GM23248 (cell line): ENCODE measurements around the gene ACAP2. TPM values are rescaled to one million over a fixed set of nuclear protein-coding genes. Genes with fewer than 3 reads are reported as not detected.
"Not testable (repeated sequence)": the region's sequence is repeated elsewhere in the genome, so short reads cannot be mapped to it uniquely, and the experiment has no call there.

ENCODE experiments used
- DNase-seq: peaks from one replicate; pipeline ENCODE4 v3.0.0-alpha.2; 2015
- H2AFZ ChIP-seq: fragments of 200-600 bp; sonication (generic); 2 replicates; pipeline ENCODE4 v1.6.1; 2016; ENCODE audit warnings: antibody characterized with exemption
- H3F3A ChIP-seq: fragments of 200-600 bp; sonication (generic); 2 replicates; pipeline ENCODE4 v1.6.1; 2016; ENCODE audit warnings: mild to moderate bottlenecking, antibody characterized with exemption, mixed run types; ENCODE audit not compliant: insufficient read depth
- H3K27ac ChIP-seq: fragments of 200-600 bp; sonication (generic); 2 replicates; pipeline ENCODE4 v1.5.1; 2016; ENCODE audit warnings: mild to moderate bottlenecking
- H3K27me3 ChIP-seq: fragments of 200-600 bp; sonication (generic); replicated peaks from 2 replicates; pipeline ENCODE4 v1.6.1; 2016; ENCODE audit warnings: mild to moderate bottlenecking; ENCODE audit not compliant: insufficient read depth
- H3K36me3 ChIP-seq: fragments of 200-600 bp; sonication (generic); 2 replicates; pipeline ENCODE4 v1.6.1; 2016; ENCODE audit warnings: low read depth, mild to moderate bottlenecking
- H3K4me1 ChIP-seq: fragments of 200-600 bp; sonication (generic); 2 replicates; pipeline ENCODE4 v1.6.1; 2016; ENCODE audit warnings: mild to moderate bottlenecking; ENCODE audit not compliant: insufficient read depth
- H3K4me2 ChIP-seq: fragments of 200-600 bp; sonication (generic); one replicate; pipeline ENCODE4 v1.6.1; 2016; ENCODE audit warnings: mild to moderate bottlenecking; ENCODE audit not compliant: unreplicated experiment
- H3K4me3 ChIP-seq: fragments of 200-600 bp; sonication (generic); 2 replicates; pipeline ENCODE4 v1.5.1; 2016; ENCODE audit warnings: mild to moderate bottlenecking
- H3K79me2 ChIP-seq: fragments of 200-600 bp; sonication (generic); 2 replicates; pipeline ENCODE4 v1.6.1; 2016; ENCODE audit warnings: mild to moderate bottlenecking; ENCODE audit not compliant: insufficient read depth
- H3K9ac ChIP-seq: fragments of 200-600 bp; sonication (generic); 2 replicates; pipeline ENCODE4 v1.6.1; 2016; ENCODE audit warnings: mild to moderate bottlenecking
- H3K9me2 ChIP-seq: fragments of 200-600 bp; sonication (generic); 2 replicates; pipeline ENCODE4 v1.6.1; 2016; ENCODE audit warnings: mixed run types, mild to moderate bottlenecking, moderate library complexity; ENCODE audit not compliant: insufficient read depth
- H3K9me3 ChIP-seq: fragments of 200-600 bp; sonication (generic); one replicate; pipeline ENCODE4 v1.6.1; 2017; ENCODE audit warnings: low read depth
- H4K20me1 ChIP-seq: fragments of 200-600 bp; sonication (generic); 2 replicates; pipeline ENCODE4 v1.6.0; 2016; ENCODE audit not compliant: insufficient read depth
- EZH2 ChIP-seq: fragments of 200-600 bp; sonication (generic); IDR thresholded peaks from 2 replicates; pipeline ENCODE4 v1.6.1; 2018; ENCODE audit warnings: antibody characterized with exemption, mild to moderate bottlenecking; ENCODE audit not compliant: insufficient read depth, poor library complexity, severe bottlenecking
- EZH2phosphoT487 ChIP-seq: fragments of 200-600 bp; sonication (generic); IDR thresholded peaks from 2 replicates; pipeline ENCODE4 v1.6.1; 2018; ENCODE audit warnings: antibody characterized with exemption, moderate library complexity, mild to moderate bottlenecking, low read depth; ENCODE audit not compliant: insufficient read depth
- WGBS, 2 experiments: methylation state at CpG; one replicate each; pipeline ENCODE4 v1.1.6; 2015 to 2017; ENCODE audit warnings: low lambda C conversion rate in 2 of 2, low coverage in 1 of 2; ENCODE audit errors: missing lambda C conversion rate in 2 of 2; 5-methylcytosine and 5-hydroxymethylcytosine counted together
- in situ Hi-C: fragments of 300-500 bp; cut with MboI; formaldehyde crosslinking; loops from 2 replicates; pipeline ENCODE4 v1.15.0; 2020
- polyA plus RNA-seq: library from polyadenylated mRNA; unstranded; fragments of >200 nt; fragmentation: Nextera tagmentation; extraction: Ambion mirVana; gene quantifications from 2 replicates; pipeline ENCODE4 v1.2.1, GENCODE V29; 2016
- total RNA-seq: library from RNA; depleted of rRNA; stranded (reverse); fragments of >200 nt; shearing (Covaris generic); gene quantifications from 2 replicates; pipeline ENCODE4 v1.2.3, GENCODE V29; 2014

Gene ACAP2
- total and polyA plus RNA-seq, 2 experiments from 2014 or later: 47.8 to 49.9 TPM

DNA sequence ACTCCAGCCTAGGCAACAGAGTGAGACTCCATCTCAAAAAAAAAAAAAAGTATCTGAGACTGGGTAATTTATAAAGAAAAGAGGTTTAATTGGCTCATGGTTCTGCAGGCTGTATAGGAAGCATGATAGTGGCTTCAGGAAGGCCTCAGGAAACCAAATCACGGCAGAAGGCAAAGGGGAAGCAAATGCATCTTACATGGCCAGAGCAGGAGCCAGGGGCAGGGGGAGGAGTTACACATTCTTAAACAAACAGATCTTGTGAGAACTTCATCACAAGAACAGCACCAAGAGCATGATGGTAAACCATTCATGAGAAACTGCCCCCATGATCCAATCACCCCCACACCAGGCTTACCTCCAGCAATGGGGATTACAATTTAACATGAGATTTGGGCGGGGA lies 37.2 kb downstream of the ACAP2 start:
- no peaks in the 10 kb centered on the region for H3K27me3 ChIP-seq
- no peak overlapping the region for H2AFZ ChIP-seq
- H3K27ac ChIP-seq: no peak overlapping the region
- H3K4me3 ChIP-seq: no peak overlapping the region
- no peaks in the 10 kb centered on the region for H3K9me3 ChIP-seq
- WGBS, 2 experiments: 98 to 100% methylated on average over 2 of the region's 2 CpGs
- in situ Hi-C loops: no loop called here
- no peak for DNase-seq
- no peak for TF ChIP-seq EZH2
- no peak for TF ChIP-seq EZH2phosphoT487
- peaks cover 6% of the 10 kb centered on the region; the same call in 1 of the 2 replicates for H3F3A ChIP-seq
- H3K4me2 ChIP-seq: no peak overlapping the region
- H3K9ac ChIP-seq: no peak overlapping the region
- no peaks in the 10 kb centered on the region; the same call in none of the 2 replicates for H4K20me1 ChIP-seq
- no peaks in the 10 kb centered on the region for H3K36me3 ChIP-seq
- H3K4me1 ChIP-seq: peaks cover 4% of the 10 kb centered on the region; the same call in 1 of the 2 replicates
- H3K9me2 ChIP-seq: no peaks in the 10 kb centered on the region
- peaks cover 99% of the 10 kb centered on the region for H3K79me2 ChIP-seq

DNA sequence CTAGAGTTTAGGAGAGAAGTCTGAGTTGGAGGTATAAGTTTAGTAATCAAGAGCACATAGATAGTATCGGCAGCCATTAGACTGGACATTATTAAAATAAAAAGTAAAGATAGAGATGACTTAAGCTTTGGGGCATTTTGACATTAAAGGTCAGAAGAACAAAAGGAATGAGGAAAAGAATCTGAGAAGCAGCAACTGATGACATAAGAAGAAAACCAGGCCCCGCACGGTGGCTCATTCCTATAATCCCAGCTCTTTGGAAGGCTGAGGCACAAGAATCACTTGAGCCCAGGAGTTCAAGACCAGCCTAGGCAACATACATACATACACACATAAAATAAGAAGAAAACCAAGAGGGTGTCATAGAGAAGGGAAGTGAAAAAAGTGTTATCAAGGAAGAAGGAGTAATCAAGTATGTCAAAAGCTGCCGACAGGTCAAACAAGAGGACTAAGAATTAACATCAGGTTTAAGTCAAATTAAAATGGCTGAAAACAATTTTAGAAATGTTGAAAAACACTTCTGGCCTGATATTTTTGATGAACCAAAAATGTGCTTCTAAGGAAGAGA lies 38.9 kb downstream of the ACAP2 start:
- DNase-seq: no peak
- WGBS, 2 experiments: 97 to 98% methylated on average over 4 of the region's 4 CpGs
- H4K20me1 ChIP-seq: no peaks in the 10 kb centered on the region; the same call in none of the 2 replicates
- no peak overlapping the region for H3K27ac ChIP-seq
- TF ChIP-seq EZH2phosphoT487: no peak
- TF ChIP-seq EZH2: no peak
- no peaks in the 10 kb centered on the region for H3K27me3 ChIP-seq
- no peaks in the 10 kb centered on the region for H3F3A ChIP-seq
- H3K9me2 ChIP-seq: no peaks in the 10 kb centered on the region
- peaks cover 99% of the 10 kb centered on the region for H3K79me2 ChIP-seq
- no peaks in the 10 kb centered on the region for H3K9me3 ChIP-seq
- in situ Hi-C loops: no loop called here
- no peak overlapping the region for H2AFZ ChIP-seq
- no peaks in the 10 kb centered on the region for H3K36me3 ChIP-seq
- H3K9ac ChIP-seq: no peak overlapping the region
- no peak overlapping the region for H3K4me2 ChIP-seq
- peaks cover 4% of the 10 kb centered on the region; the same call in 1 of the 2 replicates for H3K4me1 ChIP-seq
- no peak overlapping the region for H3K4me3 ChIP-seq

DNA sequence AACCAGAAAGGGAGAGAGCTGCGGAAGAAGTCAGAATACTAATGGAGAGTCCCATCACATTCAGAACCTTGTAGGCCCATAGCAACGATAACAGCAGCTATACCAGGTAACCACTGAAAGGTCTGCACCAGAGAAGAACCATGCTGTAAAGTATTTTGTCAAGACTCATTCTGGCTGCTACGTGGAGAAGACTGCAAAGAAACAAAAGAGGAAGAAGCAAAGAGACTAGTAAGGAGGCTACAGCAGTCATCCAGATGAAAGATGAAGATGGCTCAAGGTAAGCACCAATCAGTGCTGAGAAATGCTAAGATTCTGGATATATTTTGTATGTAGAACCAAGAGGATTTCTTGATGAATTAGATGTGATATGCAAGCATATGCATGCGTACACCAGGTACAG lies 39.6 kb downstream of the ACAP2 start:
- no peak overlapping the region for H3K4me2 ChIP-seq
- in situ Hi-C loops: no loop called here

DNA sequence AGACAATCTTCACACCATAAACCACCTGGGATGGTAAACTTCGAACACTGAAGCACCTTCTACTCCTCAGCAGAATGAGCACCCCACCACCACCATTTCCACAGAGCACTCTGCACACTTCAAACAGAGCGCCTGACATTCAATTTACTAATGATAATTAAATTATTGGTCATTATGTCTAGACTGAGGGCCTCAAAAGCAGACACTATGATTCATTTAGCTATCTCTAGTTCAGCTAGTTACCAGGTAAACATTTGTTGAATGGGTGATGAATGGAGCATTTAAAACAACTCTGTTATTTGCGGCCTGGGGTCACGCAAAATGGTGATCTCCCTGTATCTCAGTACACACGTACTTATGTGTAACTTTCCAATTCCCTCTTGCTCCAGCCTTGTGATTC lies 40.9 kb downstream of the ACAP2 start:
- WGBS, 2 experiments: 95 to 98% methylated on average over 5 of the region's 5 CpGs
- no peaks in the 10 kb centered on the region; the same call in none of the 2 replicates for H4K20me1 ChIP-seq

More for the DNA sequence above, 39.6 kb downstream of the ACAP2 start:
- Histone ChIP-seq H3K9me3 (no peaks in the 10 kb centered on the region), H3K4me1 (peaks cover 4% of the 10 kb centered on the region; the same call in 1 of the 2 replicates), H3F3A (no peaks in the 10 kb centered on the region), H3K9me2 (no peaks in the 10 kb centered on the region), H2AFZ (no peak overlapping the region), H3K36me3 (no peaks in the 10 kb centered on the region), H3K27ac (no peak overlapping the region), H4K20me1 (no peaks in the 10 kb centered on the region; the same call in none of the 2 replicates), H3K4me3 (no peak overlapping the region), H3K27me3 (no peaks in the 10 kb centered on the region), H3K9ac (no peak overlapping the region), H3K79me2 (peaks cover 99% of the 10 kb centered on the region)
- TF ChIP-seq EZH2 (no peak), EZH2phosphoT487 (no peak)
- WGBS, 2 experiments: 96 to 99% methylated on average over 4 of the region's 4 CpGs
- DNase-seq: no peak

DNA sequence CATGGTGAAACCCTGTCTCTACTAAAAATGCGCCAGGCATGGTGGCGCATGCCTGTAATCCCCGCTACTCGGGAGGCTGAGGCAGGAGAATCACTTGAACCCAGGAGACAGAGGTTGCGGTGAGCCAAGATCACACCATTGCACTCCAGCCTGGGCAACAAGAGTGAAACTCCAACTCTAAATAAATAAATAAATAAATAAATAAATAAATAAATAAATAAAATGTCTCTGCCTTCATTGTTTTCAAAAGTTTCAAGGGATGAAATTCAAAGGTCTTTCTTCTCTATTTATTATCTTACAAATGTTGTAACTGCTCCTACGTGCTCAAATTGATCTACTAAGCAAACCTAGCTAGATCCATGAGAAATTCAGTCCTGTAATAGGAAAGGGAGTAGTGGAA lies 44.4 kb downstream of the ACAP2 start:
- H3K4me3 ChIP-seq, H3K36me3 ChIP-seq, H3F3A ChIP-seq, H2AFZ ChIP-seq, H3K4me2 ChIP-seq, H3K27ac ChIP-seq, H3K9me3 ChIP-seq, H3K4me1 ChIP-seq, H3K9me2 ChIP-seq, DNase-seq, H4K20me1 ChIP-seq, H3K27me3 ChIP-seq, in situ Hi-C loops, H3K9ac ChIP-seq: not testable (repeated sequence)
- WGBS, 2 experiments: 87 to 91% methylated on average over 6 of the region's 6 CpGs
- peaks cover 100% of the 10 kb centered on the region for H3K79me2 ChIP-seq

More for the DNA sequence above, 40.9 kb downstream of the ACAP2 start:
- H3K27me3 ChIP-seq: no peaks in the 10 kb centered on the region
- no peaks in the 10 kb centered on the region for H3K36me3 ChIP-seq
- H3K9me2 ChIP-seq: no peaks in the 10 kb centered on the region
- no peak for DNase-seq
- H3K27ac ChIP-seq: no peak overlapping the region
- peaks cover 4% of the 10 kb centered on the region; the same call in 1 of the 2 replicates for H3K4me1 ChIP-seq
- TF ChIP-seq EZH2phosphoT487 (no peak), EZH2 (no peak)
- H3F3A ChIP-seq: no peaks in the 10 kb centered on the region
- no peak overlapping the region for H3K4me2 ChIP-seq
- peaks cover 99% of the 10 kb centered on the region for H3K79me2 ChIP-seq
- in situ Hi-C loops: no loop called here
- H3K9me3 ChIP-seq: no peaks in the 10 kb centered on the region
- H3K4me3 ChIP-seq: no peak overlapping the region
- H2AFZ ChIP-seq: no peak overlapping the region
- H3K9ac ChIP-seq: no peak overlapping the region
